BLaER1 treated with 17β-estradiol and CSF1 and Interleukin-3, amounts not matched to agents 10 nM and 100 nM (cell line): ENCODE results near the gene RNU1-4.
"Not testable (repeated sequence)": the region's sequence is repeated elsewhere in the genome, so short reads cannot be mapped to it uniquely, and the experiment has no call there.

Experiments used
- H3K27ac ChIP-seq, 11 experiments: shearing (Covaris generic); formaldehyde crosslinking; 2 replicates each; pipeline ENCODE4 v1.8.1; 2022
- H3K27me3 ChIP-seq, 11 experiments: shearing (Covaris generic); formaldehyde crosslinking; 2 replicates each; pipeline ENCODE4 v1.8.1; 2022
- H3K36me3 ChIP-seq, 11 experiments: shearing (Covaris generic); formaldehyde crosslinking; 2 replicates each; pipeline ENCODE4 v1.8.1; 2022
- H3K4me1 ChIP-seq, 10 experiments: shearing (Covaris generic); formaldehyde crosslinking; 2 replicates each; pipeline ENCODE4 v1.8.1; 2022
- H3K4me2 ChIP-seq, 11 experiments: shearing (Covaris generic); formaldehyde crosslinking; 2 replicates each; pipeline ENCODE4 v1.8.1; 2022
- H3K4me3 ChIP-seq, 10 experiments: shearing (Covaris generic); formaldehyde crosslinking; 2 replicates each; pipeline ENCODE4 v1.8.1; 2022
- H3K9ac ChIP-seq, 11 experiments: shearing (Covaris generic); formaldehyde crosslinking; 2 replicates each; pipeline ENCODE4 v1.8.1; 2022
- H3K9me3 ChIP-seq, 11 experiments: shearing (Covaris generic); formaldehyde crosslinking; replicated peaks in 1 of 11; 2 replicates each; pipeline ENCODE4 v1.8.1; 2022
- H4K20me1 ChIP-seq, 11 experiments: shearing (Covaris generic); formaldehyde crosslinking; 2 replicates each; pipeline ENCODE4 v1.8.1; 2022

Gene RNU1-4

GRCh38 chr1:16752770-16753169, 12.5 kb downstream of the RNU1-4 start:
- H3K36me3 ChIP-seq, H3K9me3 ChIP-seq, H3K4me3 ChIP-seq, H3K4me2 ChIP-seq, H4K20me1 ChIP-seq, H3K4me1 ChIP-seq, H3K9ac ChIP-seq, H3K27me3 ChIP-seq, H3K27ac ChIP-seq: not testable (repeated sequence)

GRCh38 chr1:16755385-16755784, 15.1 kb downstream of the RNU1-4 start:
- H4K20me1 ChIP-seq, H3K9me3 ChIP-seq, H3K4me1 ChIP-seq, H3K27ac ChIP-seq, H3K9ac ChIP-seq, H3K4me2 ChIP-seq, H3K27me3 ChIP-seq, H3K36me3 ChIP-seq, H3K4me3 ChIP-seq: not testable (repeated sequence)

GRCh38 chr1:16755932-16756331, 15.6 kb downstream of the RNU1-4 start:
- not testable (repeated sequence) for H3K4me1 ChIP-seq, H3K4me2 ChIP-seq, H3K9me3 ChIP-seq, H3K9ac ChIP-seq, H3K36me3 ChIP-seq, H3K27ac ChIP-seq, H3K4me3 ChIP-seq, H3K27me3 ChIP-seq, H4K20me1 ChIP-seq

GRCh38 chr1:16757574-16757973, 17.3 kb downstream of the RNU1-4 start:
- H3K36me3 ChIP-seq, H3K27me3 ChIP-seq, H3K9ac ChIP-seq, H4K20me1 ChIP-seq, H3K4me2 ChIP-seq, H3K4me1 ChIP-seq, H3K9me3 ChIP-seq, H3K27ac ChIP-seq, H3K4me3 ChIP-seq: not testable (repeated sequence)

- not testable (repeated sequence) for H3K9ac ChIP-seq, H3K4me3 ChIP-seq, H3K27ac ChIP-seq, H3K4me2 ChIP-seq, H3K4me1 ChIP-seq, H3K27me3 ChIP-seq, H4K20me1 ChIP-seq, H3K9me3 ChIP-seq, H3K36me3 ChIP-seq
Observed at GRCh38 chr1:16758060-16758459, 17.7 kb downstream of the RNU1-4 start.

- not testable (repeated sequence) for H3K27me3 ChIP-seq, H3K27ac ChIP-seq, H4K20me1 ChIP-seq, H3K9ac ChIP-seq, H3K4me1 ChIP-seq, H3K9me3 ChIP-seq, H3K4me2 ChIP-seq, H3K4me3 ChIP-seq, H3K36me3 ChIP-seq
Observed at GRCh38 chr1:16759041-16759493, 18.8 kb downstream of the RNU1-4 start.

GRCh38 chr1:16759650-16760455, 19.5 kb downstream of the RNU1-4 start:
- not testable (repeated sequence) for H3K27ac ChIP-seq, H3K9ac ChIP-seq, H3K4me3 ChIP-seq, H3K9me3 ChIP-seq, H3K36me3 ChIP-seq, H3K27me3 ChIP-seq, H3K4me1 ChIP-seq, H3K4me2 ChIP-seq, H4K20me1 ChIP-seq

- not testable (repeated sequence) for H3K27ac ChIP-seq, H3K36me3 ChIP-seq, H3K4me2 ChIP-seq, H3K9ac ChIP-seq, H3K4me3 ChIP-seq, H3K9me3 ChIP-seq, H4K20me1 ChIP-seq, H3K4me1 ChIP-seq, H3K27me3 ChIP-seq
Observed at GRCh38 chr1:16760456-16760765, 20.1 kb downstream of the RNU1-4 start.

GRCh38 chr1:16760801-16761200, 20.5 kb downstream of the RNU1-4 start:
- H3K9me3 ChIP-seq, H3K27ac ChIP-seq, H3K4me1 ChIP-seq, H3K4me2 ChIP-seq, H3K4me3 ChIP-seq, H4K20me1 ChIP-seq, H3K9ac ChIP-seq, H3K36me3 ChIP-seq, H3K27me3 ChIP-seq: not testable (repeated sequence)

- H3K4me2 ChIP-seq, H3K27me3 ChIP-seq, H3K9ac ChIP-seq, H3K9me3 ChIP-seq, H4K20me1 ChIP-seq, H3K36me3 ChIP-seq, H3K27ac ChIP-seq, H3K4me3 ChIP-seq, H3K4me1 ChIP-seq: not testable (repeated sequence)
Observed at GRCh38 chr1:16764248-16764819, 24.0 kb downstream of the RNU1-4 start.

- not testable (repeated sequence) for H4K20me1 ChIP-seq, H3K4me1 ChIP-seq, H3K9ac ChIP-seq, H3K4me2 ChIP-seq, H3K27ac ChIP-seq, H3K36me3 ChIP-seq, H3K27me3 ChIP-seq, H3K4me3 ChIP-seq, H3K9me3 ChIP-seq
Observed at GRCh38 chr1:16764820-16765655, 24.7 kb downstream of the RNU1-4 start.

GRCh38 chr1:16765731-16766605, 25.7 kb downstream of the RNU1-4 start:
- H3K4me3 ChIP-seq, H3K9me3 ChIP-seq, H3K4me2 ChIP-seq, H3K27ac ChIP-seq, H4K20me1 ChIP-seq, H3K27me3 ChIP-seq, H3K4me1 ChIP-seq, H3K9ac ChIP-seq, H3K36me3 ChIP-seq: not testable (repeated sequence)

- not testable (repeated sequence) for H3K9ac ChIP-seq, H3K36me3 ChIP-seq, H3K9me3 ChIP-seq, H3K4me1 ChIP-seq, H4K20me1 ChIP-seq, H3K27me3 ChIP-seq, H3K27ac ChIP-seq, H3K4me3 ChIP-seq
- H3K4me2 ChIP-seq = peak overlapping the region in 1 of 11 experiments; percentile 20; a peak in 1 of 22 replicates
Observed at GRCh38 chr1:16766689-16767256, 26.5 kb downstream of the RNU1-4 start.
